ENCODE results near the gene CLDN18. TPM values are rescaled to one million over a fixed set of nuclear protein-coding genes. Genes with fewer than 3 reads are reported as not detected.

The CLDN18 gene
- total RNA-seq, 1 experiment from 2014 or later: 0.17 TPM

DNA sequence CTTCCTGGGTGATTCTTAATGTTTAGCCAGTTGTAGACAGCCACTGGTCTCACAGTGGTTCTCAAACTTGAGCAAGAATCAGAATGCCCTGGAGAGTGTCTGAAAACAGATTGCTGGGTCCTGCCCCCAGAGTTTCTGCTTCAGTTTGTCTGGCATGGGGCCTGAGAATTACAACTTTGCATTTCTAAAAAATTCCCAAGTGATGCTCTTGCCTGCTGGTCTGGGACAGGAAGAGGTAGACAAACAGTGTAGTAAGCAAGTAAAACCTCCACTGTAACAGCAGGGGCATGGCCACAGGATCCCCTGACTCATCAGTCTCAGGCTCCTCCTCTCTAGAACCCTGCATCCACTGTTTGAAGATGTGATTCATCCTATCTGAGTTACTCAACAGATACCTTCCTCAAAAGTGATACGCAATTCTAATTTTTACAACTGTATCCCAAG is 69.0 kb downstream of the CLDN18 start (continued):
- no peak for TF ChIP-seq YY1 (IDR thresholded peaks at IDR 0.05; ENCODE audit: extremely low read depth, insufficient replicate concordance, low read depth, low read length)
- TF ChIP-seq POLR2A (IDR thresholded peaks at IDR 0.05; ENCODE audit: borderline replicate concordance, extremely low read depth, insufficient read depth, insufficient read length): no peak
- peak; percentile 28; the same call in 1 of the 2 replicates for TF ChIP-seq SP1 (IDR thresholded peaks at IDR 0.05; ENCODE audit: low read depth)
- no peak for TF ChIP-seq SRF (IDR thresholded peaks at IDR 0.05; ENCODE audit: low read depth)
- no peak for TF ChIP-seq EGR1 (IDR thresholded peaks at IDR 0.05; ENCODE audit: low read depth)
- peak; percentile 82 for TF ChIP-seq CEBPB (IDR thresholded peaks at IDR 0.05; ENCODE audit: low read depth)
- TF ChIP-seq, protein P1, sequence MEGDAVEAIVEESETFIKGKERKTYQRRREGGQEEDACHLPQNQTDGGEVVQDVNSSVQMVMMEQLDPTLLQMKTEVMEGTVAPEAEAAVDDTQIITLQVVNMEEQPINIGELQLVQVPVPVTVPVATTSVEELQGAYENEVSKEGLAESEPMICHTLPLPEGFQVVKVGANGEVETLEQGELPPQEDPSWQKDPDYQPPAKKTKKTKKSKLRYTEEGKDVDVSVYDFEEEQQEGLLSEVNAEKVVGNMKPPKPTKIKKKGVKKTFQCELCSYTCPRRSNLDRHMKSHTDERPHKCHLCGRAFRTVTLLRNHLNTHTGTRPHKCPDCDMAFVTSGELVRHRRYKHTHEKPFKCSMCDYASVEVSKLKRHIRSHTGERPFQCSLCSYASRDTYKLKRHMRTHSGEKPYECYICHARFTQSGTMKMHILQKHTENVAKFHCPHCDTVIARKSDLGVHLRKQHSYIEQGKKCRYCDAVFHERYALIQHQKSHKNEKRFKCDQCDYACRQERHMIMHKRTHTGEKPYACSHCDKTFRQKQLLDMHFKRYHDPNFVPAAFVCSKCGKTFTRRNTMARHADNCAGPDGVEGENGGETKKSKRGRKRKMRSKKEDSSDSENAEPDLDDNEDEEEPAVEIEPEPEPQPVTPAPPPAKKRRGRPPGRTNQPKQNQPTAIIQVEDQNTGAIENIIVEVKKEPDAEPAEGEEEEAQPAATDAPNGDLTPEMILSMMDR (IDR thresholded peaks at IDR 0.05 in 2 of 3, conservative IDR thresholded peaks at IDR 0.05 in 1 of 3; ENCODE audit: borderline replicate concordance in 1 of 3, insufficient read depth in 1 of 3, low read depth in 2 of 3, low read length in 2 of 3): no peak
- TF ChIP-seq, protein P2, sequence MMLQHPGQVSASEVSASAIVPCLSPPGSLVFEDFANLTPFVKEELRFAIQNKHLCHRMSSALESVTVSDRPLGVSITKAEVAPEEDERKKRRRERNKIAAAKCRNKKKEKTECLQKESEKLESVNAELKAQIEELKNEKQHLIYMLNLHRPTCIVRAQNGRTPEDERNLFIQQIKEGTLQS (IDR thresholded peaks at IDR 0.05): no peak
- peak; percentile 67 for TF ChIP-seq FOSL1 (IDR thresholded peaks at IDR 0.05; ENCODE audit: low read depth)
- TF ChIP-seq JUND (IDR thresholded peaks at IDR 0.05): peak; percentile 58
- no peak for TF ChIP-seq EZH2 (IDR thresholded peaks at IDR 0.05)

DNA sequence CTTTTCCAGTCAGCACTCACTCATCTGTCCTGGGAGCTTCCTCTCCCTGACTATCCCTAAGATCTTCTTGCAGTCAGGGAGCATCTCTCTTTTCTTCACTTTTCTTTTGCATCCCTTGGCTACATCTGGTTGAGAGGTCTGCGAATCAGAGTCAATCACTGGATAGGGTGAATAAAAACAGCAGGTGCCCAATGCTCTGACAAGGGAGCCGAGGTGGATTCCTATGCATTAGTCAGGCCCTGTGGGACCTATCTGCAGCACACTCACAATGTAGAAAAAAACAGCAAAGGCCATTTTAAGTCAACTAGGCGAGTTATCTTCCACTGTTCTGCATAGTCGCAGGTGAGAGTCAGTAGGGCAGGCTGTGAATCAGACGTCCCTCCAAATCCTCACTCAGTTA is 69.9 kb downstream of the CLDN18 start:
- Histone ChIP-seq H2AFZ (ENCODE audit: low read depth, low read length, poor library complexity, severe bottlenecking) (no peak overlapping the region), H3K79me2 (ENCODE audit: insufficient read depth, low read length) (no peaks in the 10 kb centered on the region), H3K36me3 (ENCODE audit: control insufficient read depth in 1 of 2, insufficient read depth in 2 of 2, low read length in 2 of 2) (peaks cover 6% of the 10 kb centered on the region in 2 experiments; a peak in 1 of 4 replicates), H3K4me3 (replicated peaks in 1 of 2; ENCODE audit: low read depth in 1 of 2, low read length in 2 of 2) (no peak overlapping the region), H3K9ac (ENCODE audit: low read length) (no peak overlapping the region), H4K20me1 (ENCODE audit: insufficient read depth) (no peaks in the 10 kb centered on the region), H3K9me3 (ENCODE audit: control insufficient read depth in 1 of 2, insufficient read depth in 1 of 2, low read depth in 1 of 2, low read length in 2 of 2) (no peaks in the 10 kb centered on the region), H3K4me1 (ENCODE audit: control insufficient read depth in 1 of 2, insufficient read depth in 2 of 2, low read length in 2 of 2) (peaks cover 27 to 48% of the 10 kb centered on the region in 2 experiments), H3K4me2 (ENCODE audit: low read length) (no peak overlapping the region), H3K9me2 (ENCODE audit: insufficient read depth) (no peaks in the 10 kb centered on the region), H3K27ac (ENCODE audit: low read depth, low read length) (no peak overlapping the region), H3K27me3 (ENCODE audit: insufficient read depth, low read length) (no peaks in the 10 kb centered on the region)
- DNase-seq (ENCODE audit: low read depth, low spot score) (no peak), ATAC-seq (no peak)
- TF ChIP-seq CBX3 (IDR thresholded peaks at IDR 0.05; ENCODE audit: low read depth) (no peak), TCF7L2 (IDR thresholded peaks at IDR 0.05; ENCODE audit: borderline replicate concordance, extremely low read depth, insufficient read depth, insufficient read length) (no peak), EZH2phosphoT487 (IDR thresholded peaks at IDR 0.05; ENCODE audit: borderline replicate concordance) (no peak), EGR1 (IDR thresholded peaks at IDR 0.05; ENCODE audit: low read depth) (no peak), RAD21 (IDR thresholded peaks at IDR 0.05; ENCODE audit: low read depth) (no peak), JUND (IDR thresholded peaks at IDR 0.05) (no peak)
- POLR2A ChIA-PET: no interaction called here
- CTCF ChIA-PET: no interaction called here
- BruUV-seq (replicated peaks): no TSS peak
- RAD21 ChIA-PET (ENCODE audit: low non-redundant PET in 1 of 2, low total read pairs in 2 of 2, uncharacterized antibody in 2 of 2, unreplicated experiment in 2 of 2): no interaction called here
- intact Hi-C loops (cut with micrococcal nuclease): no loop called here

All from HCT116 (cell line).